Activated CD8-positive, alpha-beta memory T cell treated with anti-CD3 and anti-CD28 coated beads, Interleukin-2, amount 50 U/mL, for 24 hours (primary cell): ENCODE data around the gene MYOZ3.

Source experiments
- DNase-seq: peaks from one replicate; pipeline ENCODE4 v3.0.0-alpha.2; 2020; ENCODE audit errors: extremely low read depth

The MYOZ3 gene

DNA sequence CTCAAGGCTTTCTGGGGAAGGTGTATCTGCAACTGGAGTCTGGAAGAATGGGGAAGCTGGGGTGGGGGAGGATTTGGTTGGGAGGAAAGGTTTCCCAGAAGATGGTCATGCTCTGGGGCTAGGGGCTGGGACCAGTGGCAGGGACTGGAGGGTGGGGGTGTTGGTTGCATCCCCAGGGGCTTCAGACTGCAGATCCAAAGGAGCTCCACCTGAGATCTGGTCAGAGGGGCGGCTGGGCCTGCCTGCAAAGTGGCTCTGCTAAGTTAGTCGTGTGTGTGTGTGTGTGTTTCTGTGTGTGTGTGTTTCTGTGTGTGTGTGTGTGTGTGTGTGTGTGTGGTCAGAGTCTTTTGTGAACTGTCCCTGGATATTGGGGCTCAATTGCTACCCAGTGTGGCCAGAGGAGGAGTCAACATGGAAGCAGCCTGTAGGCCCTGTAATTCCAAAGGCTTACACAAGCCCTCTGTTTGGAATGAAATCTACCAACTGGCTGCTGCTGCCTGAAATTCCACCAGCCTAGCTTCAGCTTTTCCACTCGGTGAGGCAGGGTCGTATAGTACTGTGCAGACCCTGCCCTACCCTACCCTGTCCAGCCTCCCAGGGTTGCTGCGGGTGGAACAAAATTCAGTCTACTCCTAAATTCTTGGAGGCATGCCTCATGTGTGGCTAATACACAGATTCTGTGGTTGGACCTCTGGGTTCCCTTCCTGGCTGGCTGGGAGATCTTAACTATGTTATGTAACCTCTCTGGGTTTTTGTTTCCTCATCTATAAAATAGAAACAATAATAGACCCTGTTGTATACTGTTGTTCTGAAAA, 33.1 kb upstream of the MYOZ3 start:
- DNase-seq: no peak

DNA sequence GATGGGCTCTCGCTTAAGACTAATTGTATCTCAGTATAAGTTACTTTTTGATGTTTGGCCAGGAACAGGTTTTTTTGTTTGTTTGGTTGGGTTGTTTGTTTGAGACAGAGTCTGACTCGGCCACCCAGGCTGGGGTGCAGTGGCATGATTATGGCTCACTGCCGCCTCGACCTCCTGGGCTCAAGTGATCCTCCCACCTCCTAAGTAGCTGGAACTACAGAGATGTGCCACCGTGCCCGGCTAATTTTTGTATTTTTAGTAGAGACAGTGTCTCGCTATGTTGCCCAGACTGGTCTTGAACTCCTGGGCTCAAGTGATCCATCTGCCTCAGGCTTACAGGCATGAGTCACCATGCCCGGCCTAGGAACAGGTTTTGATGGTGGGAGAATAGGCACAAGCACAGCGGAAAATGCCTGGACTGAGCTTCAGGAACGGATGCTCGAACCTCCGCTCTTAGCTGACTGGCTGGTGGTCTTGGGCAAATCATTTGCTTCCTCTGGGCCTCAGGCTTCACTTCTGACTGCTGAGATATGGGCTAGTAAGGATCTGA, 32.0 kb upstream of the MYOZ3 start:
- no peak for DNase-seq

DNA sequence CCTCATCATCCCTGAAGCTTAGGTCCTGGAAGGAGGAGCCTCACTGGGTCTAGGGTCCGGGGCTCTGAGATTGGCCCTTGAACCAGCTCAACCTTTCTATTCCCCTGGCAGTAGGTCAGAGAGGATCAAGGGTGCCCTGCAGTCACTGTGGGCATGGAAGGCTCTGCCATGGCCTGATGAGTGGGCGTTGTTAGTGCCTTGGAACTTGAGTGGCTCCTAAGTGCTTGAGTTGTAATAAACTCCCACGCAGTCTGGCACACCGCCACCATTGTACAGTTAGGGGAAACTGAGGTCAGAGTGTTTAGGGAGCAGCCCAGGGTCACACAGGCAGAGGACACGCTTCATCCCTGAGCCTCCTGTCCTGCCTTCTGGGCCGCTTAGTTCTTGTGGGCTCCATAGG, 31.0 kb upstream of the MYOZ3 start:
- no peak for DNase-seq

DNA sequence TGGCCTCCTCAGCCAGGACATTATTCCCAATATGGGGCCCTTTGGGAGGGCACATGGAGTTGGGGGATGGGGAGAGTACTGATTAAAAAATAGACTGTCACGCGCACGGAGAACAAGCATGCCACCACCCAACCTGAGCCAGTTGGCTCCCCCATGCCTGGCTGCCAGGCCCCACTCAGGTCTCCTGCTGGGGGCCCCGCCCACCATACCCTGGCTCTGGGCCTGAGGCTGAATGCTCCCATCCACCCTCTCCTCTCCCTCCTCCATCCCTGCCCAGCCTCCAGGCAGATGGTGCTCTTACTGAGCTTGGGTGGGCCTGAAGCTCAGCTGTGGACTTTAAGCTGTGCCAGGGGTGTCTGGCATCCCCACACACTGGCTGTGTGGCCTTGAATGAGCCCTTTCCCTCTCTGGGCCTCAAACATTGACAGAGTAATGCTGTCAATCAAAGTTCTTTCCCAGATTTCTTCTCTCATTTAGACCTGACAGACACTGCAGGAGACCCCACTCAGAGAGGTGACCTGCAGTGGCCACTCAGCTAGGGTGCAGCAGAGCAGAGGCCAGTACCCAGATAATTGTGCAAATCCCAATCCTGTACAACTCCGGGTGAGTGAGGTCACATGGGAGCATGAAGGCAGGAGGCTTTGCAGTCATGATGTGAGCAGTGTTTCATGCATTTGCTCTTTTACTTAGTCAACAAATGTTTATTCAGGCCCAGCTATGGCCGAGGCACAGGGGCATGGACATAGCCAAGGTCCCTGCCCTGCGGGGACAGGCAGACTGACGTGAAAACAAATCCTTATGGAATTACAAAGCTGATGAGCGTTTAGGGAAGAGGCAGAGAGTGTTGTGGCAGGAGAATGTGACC, 30.4 kb upstream of the MYOZ3 start:
- DNase-seq: no peak

DNA sequence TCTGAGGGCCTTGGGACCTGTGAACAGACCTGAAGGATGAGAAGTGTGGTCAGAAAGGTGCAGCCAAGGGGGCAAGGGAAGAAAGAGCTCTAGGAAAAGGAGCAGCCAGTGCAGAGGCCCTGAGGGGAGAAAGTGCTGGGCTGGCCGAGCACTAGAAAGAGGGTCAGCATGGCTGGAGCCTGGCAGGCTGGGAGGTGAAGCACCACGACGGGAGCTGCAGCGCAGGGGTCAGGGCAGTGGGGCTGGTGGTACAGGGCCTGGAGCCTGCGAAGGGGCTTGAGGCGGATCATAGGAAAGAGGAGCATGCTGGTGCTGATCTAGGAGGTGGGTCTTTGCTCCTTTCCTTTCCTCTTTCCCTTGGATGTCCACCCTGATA, 29.7 kb upstream of the MYOZ3 start:
- no peak for DNase-seq

DNA sequence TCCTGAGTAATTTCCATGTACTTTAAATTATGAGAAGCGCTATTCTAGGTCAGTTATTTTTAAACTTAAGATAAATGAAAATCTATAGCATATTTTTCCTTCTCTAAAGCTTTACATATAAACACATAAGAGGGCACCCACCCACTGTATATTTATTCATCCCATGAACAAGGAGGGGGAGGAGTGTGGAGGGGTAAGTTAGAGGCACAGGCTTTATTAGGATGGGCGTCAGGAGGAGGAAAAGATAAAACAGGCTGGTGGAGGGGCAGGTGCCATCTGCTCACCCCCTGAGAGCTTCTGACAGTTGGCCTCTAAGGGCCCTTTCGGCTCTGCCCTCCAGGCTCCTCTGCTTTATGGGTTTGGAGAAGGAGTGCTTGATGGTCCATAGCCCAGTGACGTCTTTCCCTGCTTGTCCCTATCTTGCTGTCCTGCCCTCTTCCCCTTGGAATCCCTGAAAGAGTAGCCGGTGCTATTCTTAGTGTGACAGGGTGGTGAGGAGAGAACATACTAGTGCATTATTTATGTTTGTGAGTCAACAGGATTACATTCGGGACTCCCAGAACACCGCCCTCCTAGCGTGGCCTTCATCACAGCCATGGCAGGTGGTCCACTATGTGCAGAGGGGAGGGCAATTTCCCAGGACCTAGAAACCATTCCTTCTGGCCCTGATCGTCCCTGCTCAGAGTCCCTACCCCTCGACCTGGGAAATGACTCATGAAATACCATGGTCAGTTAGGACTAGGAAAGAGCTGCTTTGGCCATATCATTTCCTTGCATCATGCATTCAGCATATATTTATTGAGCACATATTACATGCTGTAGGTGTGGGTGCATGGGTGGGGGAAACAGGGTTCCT, 28.5 kb upstream of the MYOZ3 start:
- DNase-seq: no peak

DNA sequence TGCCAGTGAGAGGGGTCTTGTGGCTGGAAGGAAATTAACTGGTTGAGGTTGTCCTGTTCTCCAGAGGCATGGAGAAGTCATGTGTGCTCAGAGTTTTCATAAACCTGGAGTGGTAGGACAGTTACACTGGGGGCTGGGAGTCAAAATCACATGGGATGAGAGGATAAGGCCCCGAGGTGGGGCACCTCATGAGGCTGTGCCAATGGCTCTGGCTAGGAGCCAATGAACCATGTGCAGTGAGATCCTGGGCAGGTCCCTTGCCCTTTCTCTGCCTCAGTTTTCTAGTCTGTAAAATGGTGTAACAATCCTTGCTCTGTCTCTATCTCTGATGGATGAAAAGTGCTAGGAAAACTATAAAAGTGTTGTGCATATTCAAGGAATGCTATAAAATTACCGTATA, 27.6 kb upstream of the MYOZ3 start:
- DNase-seq: no peak

DNA sequence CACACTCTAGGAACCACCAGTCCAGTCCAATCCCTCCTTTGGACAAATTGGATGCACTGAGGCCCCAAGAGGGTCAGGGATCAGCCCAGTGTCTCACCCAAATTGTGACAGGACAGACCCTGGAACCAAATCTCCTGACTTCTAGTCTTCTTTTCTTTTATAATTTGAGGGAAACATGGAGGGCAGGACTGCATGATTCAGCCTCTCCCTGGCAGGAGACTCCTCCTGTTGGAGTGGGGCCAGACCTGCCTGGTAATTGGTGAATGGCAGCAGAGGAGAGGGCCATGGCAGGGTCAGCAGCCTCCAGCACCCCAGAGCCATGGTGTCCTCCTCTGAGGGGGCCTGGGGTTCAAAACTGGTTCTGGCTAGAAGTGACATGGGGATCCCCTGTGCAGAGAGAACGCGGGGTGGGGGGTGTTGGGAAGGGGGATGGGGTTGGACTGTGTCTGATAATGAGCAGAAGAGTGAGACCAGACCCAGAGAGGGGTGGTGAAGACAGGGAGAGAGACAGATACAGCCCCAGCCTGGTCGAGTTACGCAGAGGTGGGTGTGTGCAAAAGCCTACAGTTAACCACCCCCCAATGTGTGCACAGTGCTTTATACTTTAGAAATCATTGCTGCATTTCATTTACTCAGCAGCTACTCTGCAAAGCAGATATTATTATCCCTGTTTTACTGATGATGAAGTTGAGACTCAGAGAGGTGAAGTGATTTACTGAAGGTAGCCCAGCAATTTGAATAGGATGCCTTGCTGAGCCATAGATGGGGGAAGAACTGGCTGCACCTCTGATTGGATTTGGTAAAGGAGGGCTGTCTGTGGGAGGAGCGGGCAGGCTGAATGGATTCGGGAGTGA, 24.4 kb upstream of the MYOZ3 start:
- DNase-seq: no peak

DNA sequence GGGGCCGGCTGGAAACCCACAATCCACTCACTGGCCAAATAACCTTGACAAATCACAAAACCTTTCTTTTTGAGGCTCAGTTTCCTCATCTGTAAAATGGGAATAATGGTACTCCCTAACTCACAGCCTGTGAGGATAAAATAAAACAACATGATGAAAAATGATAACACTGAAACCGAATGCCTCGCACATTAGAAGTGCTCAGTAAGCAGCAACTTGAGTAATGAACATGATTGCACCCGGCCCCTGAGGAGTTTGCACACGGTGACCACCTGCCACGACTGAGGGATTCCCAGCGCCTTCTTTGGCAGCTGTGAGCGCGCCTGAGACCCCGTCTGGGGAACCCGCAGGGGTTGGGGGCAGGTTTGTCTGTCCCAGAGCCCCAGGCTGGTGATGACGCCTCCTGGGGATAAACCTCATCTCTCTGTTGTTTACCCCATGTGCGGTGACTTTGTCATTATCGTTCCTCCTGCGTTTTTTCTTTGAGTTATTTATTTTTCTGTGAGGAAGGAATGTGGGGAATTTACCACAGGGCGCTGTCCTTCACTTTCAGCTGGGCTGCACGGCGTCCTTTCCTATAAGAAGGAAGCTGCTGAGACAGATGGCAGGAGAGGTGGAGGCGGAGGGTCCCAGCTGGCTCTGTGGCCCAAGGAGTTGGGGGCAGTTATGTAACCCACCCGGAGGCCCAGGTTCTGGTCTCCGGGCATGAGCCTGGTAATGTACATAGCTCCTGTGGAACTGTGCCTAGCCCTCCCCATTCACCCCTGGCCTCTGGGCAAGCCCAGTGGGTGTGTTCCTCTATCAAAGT, 23.6 kb upstream of the MYOZ3 start:
- DNase-seq: no peak

DNA sequence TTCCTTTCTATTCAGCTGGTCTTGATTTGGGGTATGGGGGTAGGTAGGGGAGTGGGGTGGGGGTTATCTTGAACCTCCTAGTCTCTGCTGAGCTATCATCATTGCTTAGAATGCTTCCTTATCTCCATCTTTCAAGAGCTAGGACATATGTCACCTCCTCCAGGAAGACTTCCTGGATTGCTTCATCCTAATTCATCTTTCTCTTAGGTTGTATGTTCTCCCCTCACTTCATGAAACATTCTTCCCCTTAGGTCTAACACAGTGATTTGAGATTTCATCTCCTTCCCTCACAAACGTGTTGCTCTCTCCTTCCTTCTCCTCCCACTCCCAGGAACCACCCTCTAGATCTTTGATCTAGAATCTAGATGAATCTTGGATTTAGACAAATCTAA, 23.0 kb upstream of the MYOZ3 start:
- DNase-seq: no peak

DNA sequence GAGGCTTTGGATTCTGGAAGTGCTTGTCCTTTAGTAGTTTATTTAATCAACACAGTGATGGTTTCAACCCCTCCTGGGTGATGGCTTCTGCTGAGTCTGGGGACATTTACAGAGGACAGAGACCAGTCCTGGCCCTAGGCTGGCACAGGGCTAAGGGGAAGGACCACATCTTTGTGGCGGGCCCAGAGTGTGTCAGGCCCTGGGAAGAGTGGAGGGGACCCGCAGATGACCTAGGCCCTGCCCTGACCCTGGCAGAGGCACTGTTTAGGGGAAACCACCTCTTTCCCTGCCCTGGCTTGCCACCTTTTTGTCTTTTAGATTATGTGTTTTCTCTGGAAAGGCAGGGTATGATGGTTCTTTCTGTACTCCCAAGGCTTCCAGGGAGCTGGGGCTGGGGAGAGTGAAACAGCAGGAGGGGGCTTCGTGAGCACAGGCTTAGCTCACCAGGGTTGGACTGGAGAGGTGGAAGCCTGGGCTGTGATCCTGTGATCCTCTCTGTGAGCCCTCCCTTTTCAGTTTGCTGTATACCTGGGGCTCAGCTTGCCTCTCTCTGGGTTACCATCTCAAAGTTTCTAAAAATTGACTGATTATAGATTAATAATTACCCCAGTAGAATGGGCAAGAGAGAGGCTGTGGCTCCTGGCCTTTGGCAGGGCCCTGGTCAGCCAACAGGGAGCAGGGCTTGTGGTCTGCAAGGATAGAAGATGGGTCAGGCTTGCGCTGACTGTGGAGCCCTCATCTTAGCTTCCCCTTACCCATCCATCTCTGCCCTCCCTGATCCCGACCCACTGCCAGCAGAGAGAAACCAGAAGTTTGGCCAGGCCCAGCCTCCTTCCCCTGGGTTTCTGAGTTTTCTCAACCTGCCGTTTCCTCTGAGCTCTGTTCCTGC, 22.3 kb upstream of the MYOZ3 start:
- DNase-seq: no peak

DNA sequence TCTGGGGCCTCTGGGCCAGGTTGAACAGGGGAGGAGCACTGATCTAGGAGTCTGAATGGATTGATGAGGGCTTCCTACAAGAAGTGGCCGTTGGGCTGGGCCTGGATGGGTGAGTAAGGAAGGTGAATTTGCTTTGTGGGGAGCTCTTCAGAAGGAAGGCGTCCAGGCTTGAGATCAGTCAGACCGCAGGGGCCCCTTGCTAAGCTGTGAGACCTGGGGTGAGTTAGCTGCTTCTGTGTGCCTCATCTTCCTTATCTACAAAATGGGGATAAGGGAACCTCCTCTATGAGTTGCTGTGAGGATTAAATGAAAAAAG, 21.7 kb upstream of the MYOZ3 start:
- no peak for DNase-seq

DNA sequence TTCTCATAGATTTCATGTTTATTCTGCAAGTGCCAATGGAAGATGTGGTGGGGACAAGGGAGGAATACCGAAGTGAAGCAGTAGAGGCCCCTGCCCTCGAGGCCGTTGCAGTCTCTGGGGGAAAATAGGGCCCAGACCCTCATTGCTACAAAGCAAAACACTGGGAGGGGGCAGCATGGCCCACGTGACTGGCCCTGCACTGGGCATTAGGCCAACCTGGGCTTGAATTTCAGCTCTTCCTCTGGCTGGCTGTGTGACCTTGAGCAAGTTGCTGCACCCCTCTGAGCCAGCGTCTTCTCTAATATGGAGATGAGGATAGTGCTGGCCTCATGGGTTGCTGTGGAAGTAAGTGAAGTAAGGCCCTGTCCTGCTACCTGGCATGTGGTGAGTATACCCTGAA, 21.3 kb upstream of the MYOZ3 start:
- no peak for DNase-seq

DNA sequence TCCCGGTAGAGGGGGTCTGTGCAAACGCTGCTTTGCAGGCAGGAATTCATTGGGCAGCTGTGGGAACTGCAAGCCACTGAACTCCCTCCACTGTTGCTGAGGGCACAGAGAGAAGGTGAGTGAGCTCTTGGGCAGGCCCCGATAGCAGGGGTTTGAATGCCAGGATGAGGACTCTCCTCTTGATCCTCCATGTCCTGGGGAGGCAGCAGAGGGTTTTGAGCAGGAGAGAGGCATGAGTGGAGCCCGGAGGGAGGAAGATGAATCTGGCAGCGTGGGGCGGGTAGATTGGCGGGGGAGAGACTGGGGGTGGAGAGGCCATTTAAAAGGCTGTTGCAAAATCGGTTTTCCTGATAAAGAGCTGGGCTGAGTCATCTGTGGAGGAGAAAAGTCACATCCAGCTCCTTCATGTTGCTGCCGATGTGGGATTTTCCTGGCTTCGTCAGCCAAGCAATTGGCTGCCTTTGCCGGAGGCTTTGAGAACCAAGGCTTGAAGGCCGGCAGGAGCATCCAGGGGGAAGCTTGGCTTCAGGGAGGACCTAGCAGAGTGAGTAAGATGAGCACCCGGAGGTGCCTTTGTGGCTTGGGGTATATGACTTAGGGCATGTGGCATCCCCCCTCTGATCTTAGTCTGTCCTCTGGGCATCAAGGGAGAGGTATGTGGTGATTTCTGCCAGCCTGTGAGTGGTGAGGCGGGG, 20.6 kb upstream of the MYOZ3 start, which contains the start of gene SYNPO:
TSS of gene SYNPO (plus strand) at position 350 of the 695 bp plus-strand sequence. CDS start 7,616 bp downstream, outside the sequence.
- no peak for DNase-seq

DNA sequence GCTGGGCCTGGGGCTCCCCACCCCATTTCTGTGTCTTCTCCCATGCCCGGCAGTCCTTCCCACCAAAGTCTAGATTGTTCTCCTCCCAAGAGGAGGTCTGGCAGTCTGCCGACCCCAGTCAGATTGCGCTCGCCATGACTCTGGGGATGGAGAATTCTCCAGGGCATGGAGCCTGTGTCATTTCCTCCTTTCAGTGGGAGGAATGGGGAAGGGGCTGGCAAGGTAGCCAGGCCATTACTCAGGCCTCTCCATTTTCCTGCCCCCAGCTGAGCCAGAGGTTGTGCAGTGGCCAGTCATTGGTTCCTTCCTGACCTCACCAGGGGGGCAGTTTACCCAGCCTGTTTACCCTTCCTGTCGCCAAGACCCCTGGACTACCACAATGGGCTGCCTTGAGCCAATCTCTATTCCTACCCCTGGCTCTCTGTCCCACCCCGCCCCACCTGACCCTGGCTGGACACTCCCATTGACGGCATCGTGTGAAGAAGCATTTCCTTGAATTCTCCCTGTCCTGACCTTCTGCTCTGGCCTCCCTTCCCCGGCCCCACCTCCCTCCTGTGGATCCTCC, 20.0 kb upstream of the MYOZ3 start:
- DNase-seq: no peak

DNA sequence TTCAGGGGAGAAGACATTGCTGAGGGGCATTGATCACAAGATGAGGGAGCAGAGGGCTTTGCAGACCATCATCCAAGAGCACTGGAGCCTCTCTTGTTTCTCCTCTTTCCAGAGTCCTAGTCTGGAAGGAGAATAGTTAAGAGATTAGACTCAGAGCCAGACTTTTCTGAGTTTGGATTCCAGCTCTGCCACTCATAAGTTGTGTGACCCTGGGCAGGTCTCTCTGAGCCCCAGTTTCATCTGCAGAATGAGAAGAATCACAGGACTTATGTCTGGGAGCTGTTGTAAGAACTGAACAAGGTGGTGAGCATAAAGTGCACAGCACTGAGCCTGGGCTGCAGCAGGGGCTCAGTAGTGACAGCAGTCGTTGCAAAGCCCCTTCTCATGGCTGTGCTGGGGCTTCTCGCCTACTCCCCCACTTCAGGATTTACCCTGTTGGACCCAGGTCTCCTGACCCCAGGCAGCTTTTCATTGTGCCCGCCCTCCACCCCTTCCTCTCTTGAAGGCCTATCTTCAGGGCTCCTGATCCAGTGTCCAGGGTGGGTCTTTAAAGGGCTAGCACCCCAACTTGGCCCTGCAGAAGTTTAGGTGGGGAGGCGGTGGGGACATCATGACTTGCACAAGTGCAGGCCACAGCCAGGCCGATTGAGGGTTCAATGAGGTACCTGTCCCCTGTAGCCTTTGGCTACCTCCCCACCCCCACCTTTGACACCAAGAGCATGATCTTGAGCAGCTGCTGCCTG, 19.1 kb upstream of the MYOZ3 start:
- no peak for DNase-seq

DNA sequence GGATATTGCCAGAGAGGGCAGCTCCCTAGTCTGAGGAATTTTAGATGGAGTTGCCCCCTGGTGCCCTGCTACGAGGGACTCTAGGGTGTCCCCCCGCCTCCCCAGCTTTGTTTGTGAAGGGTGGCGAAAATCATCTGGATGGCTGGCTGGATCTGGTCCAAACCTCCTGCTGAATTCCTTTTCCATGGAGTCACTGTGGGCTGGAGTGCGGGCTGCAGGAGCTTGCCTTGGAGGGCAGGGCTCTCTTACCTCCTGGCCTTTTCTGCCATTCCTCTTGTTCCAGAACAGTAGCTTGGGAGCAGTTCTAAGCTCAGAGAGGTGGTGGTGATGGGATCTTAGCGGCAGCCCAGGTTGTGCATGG, 18.5 kb upstream of the MYOZ3 start:
- DNase-seq: no peak
